Measurements from ENCODE around the gene C6orf141.

C6orf141 gene

GRCh38 chr6:49515485-49516146, 34.9 kb upstream of the C6orf141 start:
- no peak for TF ChIP-seq CTCF (IDR thresholded peaks at IDR 0.05; ENCODE audit: low read depth, low read length, missing control alignments)
- DNase-seq (ENCODE audit: low read depth): no peak
- H3K4me3 ChIP-seq (ENCODE audit: low read depth, low read length): no peak overlapping the region

- no peak for DNase-seq (ENCODE audit: low read depth)
- no peak overlapping the region for H3K4me3 ChIP-seq (ENCODE audit: low read depth, low read length)
- TF ChIP-seq CTCF (IDR thresholded peaks at IDR 0.05; ENCODE audit: low read depth, low read length, missing control alignments): no peak
Observed at GRCh38 chr6:49516147-49516505, 34.3 kb upstream of the C6orf141 start.

GRCh38 chr6:49517919-49518318, 32.5 kb upstream of the C6orf141 start:
- H3K4me3 ChIP-seq (ENCODE audit: low read depth, low read length): no peak overlapping the region
- TF ChIP-seq CTCF (IDR thresholded peaks at IDR 0.05; ENCODE audit: low read depth, low read length, missing control alignments): no peak
- DNase-seq (ENCODE audit: low read depth): no peak

DNA sequence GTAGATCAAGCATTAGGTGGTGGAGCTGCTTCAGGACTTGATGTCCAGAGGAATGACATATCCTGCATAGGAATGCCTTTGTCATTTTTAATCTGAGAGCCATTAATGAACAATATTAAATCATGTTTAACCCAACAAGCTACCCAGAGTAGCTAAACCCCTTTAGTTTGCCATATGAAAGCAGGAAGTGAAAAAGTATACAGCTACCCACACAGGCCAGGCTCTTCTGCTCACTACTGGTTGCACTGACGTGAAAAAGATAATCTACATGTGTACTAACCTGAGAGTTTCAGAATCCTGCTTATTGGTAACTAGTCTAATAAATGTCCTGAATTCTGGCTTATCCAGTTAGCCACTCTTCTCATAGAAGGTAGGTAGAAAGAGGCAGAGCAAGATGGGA, 30.8 kb upstream of the C6orf141 start:
- DNase-seq (ENCODE audit: low read depth): no peak
- H3K4me3 ChIP-seq (ENCODE audit: low read depth, low read length): no peak overlapping the region
- no peak for TF ChIP-seq CTCF (IDR thresholded peaks at IDR 0.05; ENCODE audit: low read depth, low read length, missing control alignments)

GRCh38 chr6:49522710-49523593, 27.5 kb upstream of the C6orf141 start:
- TF ChIP-seq CTCF (IDR thresholded peaks at IDR 0.05; ENCODE audit: low read depth, low read length, missing control alignments): no peak
- DNase-seq (ENCODE audit: low read depth): no peak
- no peak overlapping the region for H3K4me3 ChIP-seq (ENCODE audit: low read depth, low read length)

GRCh38 chr6:49523901-49524300, 26.6 kb upstream of the C6orf141 start:
- no peak for TF ChIP-seq CTCF (IDR thresholded peaks at IDR 0.05; ENCODE audit: low read depth, low read length, missing control alignments)
- no peak for DNase-seq (ENCODE audit: low read depth)
- no peak overlapping the region for H3K4me3 ChIP-seq (ENCODE audit: low read depth, low read length)
